Vagina (tissue), 2 donors: ENCODE data around the gene CAPN9. TPM values are rescaled to one million over a fixed set of nuclear protein-coding genes. Genes with fewer than 3 reads are reported as not detected.

ENCODE experiments used
- DNase-seq, 2 donors: peaks; one replicate each; pipeline ENCODE4 v3.0.0-alpha.2; 2017; ENCODE audit errors: extremely low spot score in 2 of 2
- H3K27ac ChIP-seq: fragments of 200-600 bp; sonication (generic); one replicate; pipeline ENCODE4 v1.5.1; 2019
- H3K27me3 ChIP-seq: fragments of 200-600 bp; sonication (generic); one replicate; pipeline ENCODE4 v1.5.1; 2019
- H3K36me3 ChIP-seq, 2 donors: fragments of 200-600 bp; sonication (generic); one replicate each; pipeline ENCODE4 v1.5.1; 2017 to 2019
- H3K4me1 ChIP-seq: fragments of 200-600 bp; sonication (generic); one replicate; pipeline ENCODE4 v1.5.1; 2019
- H3K4me3 ChIP-seq, 2 donors: fragments of 200-600 bp; sonication (generic); 1 replicate in 1 of 2; 2 replicates in 1 of 2; pipeline ENCODE4 v1.5.1; 2016 to 2019
- H3K9me3 ChIP-seq: fragments of 200-600 bp; sonication (generic); one replicate; pipeline ENCODE4 v1.5.1; 2019
- CTCF ChIP-seq, 3 experiments: fragments of 450-650 bp in 2 of 3; fragments of 200-600 bp in 1 of 3; sonication (generic) in 1 of 3; IDR thresholded peaks; one replicate each; pipeline ENCODE4 v1.5.1; 2017 to 2019; ENCODE audit warnings: antibody characterized with exemption in 3 of 3, mild to moderate bottlenecking in 2 of 3, moderate library complexity in 2 of 3
- POLR2A ChIP-seq, 2 donors: fragments of 450-650 bp; IDR thresholded peaks; one replicate each; pipeline ENCODE4 v1.6.1; 2017; ENCODE audit warnings: antibody characterized with exemption in 2 of 2, mild to moderate bottlenecking in 2 of 2, moderate library complexity in 2 of 2
- POLR2AphosphoS5 ChIP-seq, 2 donors: sonication (generic); formaldehyde crosslinking; IDR thresholded peaks; one replicate each; pipeline ENCODE4 v1.9.0; 2017; ENCODE audit warnings: antibody characterized with exemption in 2 of 2, mild to moderate bottlenecking in 2 of 2, low read depth in 1 of 2; ENCODE audit not compliant: insufficient read depth in 1 of 2
- intact Hi-C: fragments of 100-400 bp; cut with DNase I; formaldehyde crosslinking; loops from one replicate; pipeline ENCODE4 v1.15.1; 2023
- total RNA-seq: library from RNA; depleted of rRNA; stranded (reverse); fragments of >200 nt; gene quantifications from one replicate; pipeline ENCODE4 v1.2.3, GENCODE V29; 2016

CAPN9 gene
- total RNA-seq, 1 donor from 2014 or later, result not detected

- no peak for TF ChIP-seq POLR2A (IDR thresholded peaks at IDR 0.05)
- TF ChIP-seq CTCF (IDR thresholded peaks at IDR 0.05), result no peak
- no peak for TF ChIP-seq POLR2AphosphoS5 (IDR thresholded peaks at IDR 0.05; ENCODE audit: insufficient read depth in 1 of 2, low read depth in 1 of 2)
- intact Hi-C loops, result loop anchor here (5.0 kb wide), 1 partner anchor 128 kb away; the partner anchor contains the start of gene COG2
- no peak overlapping the region for H3K27ac ChIP-seq
- no peaks in the 10 kb centered on the region for H3K27me3 ChIP-seq
- no peaks in the 10 kb centered on the region for H3K4me1 ChIP-seq
- H3K4me3 ChIP-seq, result no peak overlapping the region
- no peak for DNase-seq
- no peaks in the 10 kb centered on the region for H3K9me3 ChIP-seq
- no peaks in the 10 kb centered on the region for H3K36me3 ChIP-seq
Observed at GRCh38 chr1:230770317-230770716, 23.1 kb downstream of the CAPN9 start.

GRCh38 chr1:230771773-230772354 is 24.7 kb downstream of the CAPN9 start:
- no peak overlapping the region for H3K4me3 ChIP-seq

GRCh38 chr1:230772457-230773395 is 25.5 kb downstream of the CAPN9 start:
- no peaks in the 10 kb centered on the region for H3K4me1 ChIP-seq
- H3K4me3 ChIP-seq, result no peak overlapping the region

More at GRCh38 chr1:230771773-230772354, 24.7 kb downstream of the CAPN9 start:
- Histone ChIP-seq H3K27me3 (no peaks in the 10 kb centered on the region), H3K27ac (no peak overlapping the region), H3K9me3 (no peaks in the 10 kb centered on the region), H3K36me3 (no peaks in the 10 kb centered on the region), H3K4me1 (no peaks in the 10 kb centered on the region)
- DNase-seq, result no peak
- TF ChIP-seq POLR2A (IDR thresholded peaks at IDR 0.05) (no peak), CTCF (IDR thresholded peaks at IDR 0.05) (no peak), POLR2AphosphoS5 (IDR thresholded peaks at IDR 0.05; ENCODE audit: insufficient read depth in 1 of 2, low read depth in 1 of 2) (no peak)
- intact Hi-C loops, result loop anchor here (5.0 kb wide), 1 partner anchor 130 kb away; the partner anchor contains the start of gene COG2

GRCh38 chr1:230773396-230774033 is 26.3 kb downstream of the CAPN9 start:
- intact Hi-C loops, result loop anchor here (5.0 kb wide), 1 partner anchor 131 kb away; the partner anchor contains the start of gene COG2

More at GRCh38 chr1:230772457-230773395, 25.5 kb downstream of the CAPN9 start:
- H3K27ac ChIP-seq, result no peak overlapping the region
- H3K36me3 ChIP-seq, result no peaks in the 10 kb centered on the region
- no peaks in the 10 kb centered on the region for H3K27me3 ChIP-seq
- no peak for DNase-seq
- TF ChIP-seq POLR2A (IDR thresholded peaks at IDR 0.05) (no peak), POLR2AphosphoS5 (IDR thresholded peaks at IDR 0.05; ENCODE audit: insufficient read depth in 1 of 2, low read depth in 1 of 2) (no peak), CTCF (IDR thresholded peaks at IDR 0.05) (peak in 2 of 3 experiments; percentile 36 to 51)
- intact Hi-C loops, result loop anchor here (5.0 kb wide), 1 partner anchor 130 kb away; the partner anchor contains the start of gene COG2
- H3K9me3 ChIP-seq, result no peaks in the 10 kb centered on the region

More at GRCh38 chr1:230773396-230774033, 26.3 kb downstream of the CAPN9 start:
- no peaks in the 10 kb centered on the region for H3K36me3 ChIP-seq
- no peaks in the 10 kb centered on the region for H3K4me1 ChIP-seq
- no peak for DNase-seq
- H3K27ac ChIP-seq, result no peak overlapping the region
- H3K9me3 ChIP-seq, result no peaks in the 10 kb centered on the region
- H3K4me3 ChIP-seq, result no peak overlapping the region
- TF ChIP-seq CTCF (IDR thresholded peaks at IDR 0.05) (peak in 1 of 3 experiments; percentile 12), POLR2A (IDR thresholded peaks at IDR 0.05) (no peak), POLR2AphosphoS5 (IDR thresholded peaks at IDR 0.05; ENCODE audit: insufficient read depth in 1 of 2, low read depth in 1 of 2) (no peak)
- no peaks in the 10 kb centered on the region for H3K27me3 ChIP-seq
